ENCODE measurements around the gene PXN. TPM values are rescaled to one million over a fixed set of nuclear protein-coding genes. Genes with fewer than 3 reads are reported as not detected.
"Not testable (repeated sequence)": the region's sequence is repeated elsewhere in the genome, so short reads cannot be mapped to it uniquely, and the experiment has no call there.

PXN gene
- polyA plus RNA-seq, 4 donors: 71.9 to 79.4 (median 76.3) TPM

GRCh38 chr12:120212301-120212700 lies 53.2 kb downstream of the PXN start:
- DNase-seq (ENCODE audit: low read depth in 4 of 4, low spot score in 3 of 4): no peak

- DNase-seq (ENCODE audit: low read depth in 4 of 4, low spot score in 3 of 4): no peak
These were observed 53.6 kb downstream of the PXN start for GRCh38 chr12:120211904-120212283.

- no peak for DNase-seq (ENCODE audit: low read depth in 4 of 4, low spot score in 3 of 4)
These were observed 54.2 kb downstream of the PXN start for GRCh38 chr12:120211243-120211903.

GRCh38 chr12:120209851-120210250 lies 55.7 kb downstream of the PXN start:
- no peak for DNase-seq (ENCODE audit: low read depth in 4 of 4, low spot score in 3 of 4)

- no peak for DNase-seq (ENCODE audit: low read depth in 4 of 4, low spot score in 3 of 4)
These were observed 58.3 kb downstream of the PXN start for GRCh38 chr12:120207227-120207626.

- not testable (repeated sequence) for DNase-seq (ENCODE audit: low read depth in 4 of 4, low spot score in 3 of 4)
These were observed 58.7 kb downstream of the PXN start for GRCh38 chr12:120206781-120207180.

GRCh38 chr12:120206228-120206627 lies 59.3 kb downstream of the PXN start:
- DNase-seq (ENCODE audit: low read depth in 4 of 4, low spot score in 3 of 4): no peak

GRCh38 chr12:120204171-120204570 lies 61.4 kb downstream of the PXN start:
- DNase-seq (ENCODE audit: low read depth in 4 of 4, low spot score in 3 of 4): no peak

- DNase-seq (ENCODE audit: low read depth in 4 of 4, low spot score in 3 of 4): no peak
These were observed 65.1 kb downstream of the PXN start for GRCh38 chr12:120200364-120200800.

GRCh38 chr12:120199595-120200306 lies 65.8 kb downstream of the PXN start:
- no peak for DNase-seq (ENCODE audit: low read depth in 4 of 4, low spot score in 3 of 4)

- no peak for DNase-seq (ENCODE audit: low read depth in 4 of 4, low spot score in 3 of 4)
These were observed 66.5 kb downstream of the PXN start for GRCh38 chr12:120199025-120199424.

GRCh38 chr12:120197542-120197887 lies 68.0 kb downstream of the PXN start:
- DNase-seq (ENCODE audit: low read depth in 4 of 4, low spot score in 3 of 4): no peak

- DNase-seq (ENCODE audit: low read depth in 4 of 4, low spot score in 3 of 4): not testable (repeated sequence)
These were observed 68.6 kb downstream of the PXN start for GRCh38 chr12:120196817-120197541.

GRCh38 chr12:120196363-120196762 lies 69.2 kb downstream of the PXN start:
- DNase-seq (ENCODE audit: low read depth in 4 of 4, low spot score in 3 of 4): no peak

GRCh38 chr12:120194534-120195395 lies 70.8 kb downstream of the PXN start, which contains the start of gene GCN1:
Gene GCN1, minus strand, starts transcription at chr12:120194715. Its CDS starts 18 bp downstream, at chr12:120194697.
- DNase-seq (ENCODE audit: low read depth in 4 of 4, low spot score in 3 of 4): peak; percentile 57 to 73 (median 70)

GRCh38 chr12:120194226-120194533 lies 71.3 kb downstream of the PXN start:
- DNase-seq (ENCODE audit: low read depth in 4 of 4, low spot score in 3 of 4): no peak

GRCh38 chr12:120193286-120193685 lies 72.2 kb downstream of the PXN start:
- DNase-seq (ENCODE audit: low read depth in 4 of 4, low spot score in 3 of 4): not testable (repeated sequence)

GRCh38 chr12:120190985-120191480 lies 74.5 kb downstream of the PXN start:
- DNase-seq (ENCODE audit: low read depth in 4 of 4, low spot score in 3 of 4): no peak

GRCh38 chr12:120190386-120190785 lies 75.1 kb downstream of the PXN start:
- no peak for DNase-seq (ENCODE audit: low read depth in 4 of 4, low spot score in 3 of 4)

GRCh38 chr12:120186654-120187053 lies 78.9 kb downstream of the PXN start:
- DNase-seq (ENCODE audit: low read depth in 4 of 4, low spot score in 3 of 4): no peak

- DNase-seq (ENCODE audit: low read depth in 4 of 4, low spot score in 3 of 4): no peak
These were observed 82.3 kb downstream of the PXN start for GRCh38 chr12:120183211-120183631.

Measured in right renal pelvis (tissue), 4 donors.